Right lobe of liver (tissue), 6 donors: Measurements from ENCODE around the gene MCOLN2. TPM values are rescaled to one million over a fixed set of nuclear protein-coding genes. Genes with fewer than 3 reads are reported as not detected.

Experiments used
- ATAC-seq, 4 donors: fragments of 200-7000 bp; cut with Tn5 transposase; one replicate each; pipeline ENCODE4 v1.9.1; 2020; ENCODE audit warnings: mild to moderate bottlenecking in 4 of 4, moderate library complexity in 4 of 4
- DNase-seq, 3 donors: peaks; one replicate each; pipeline ENCODE4 v3.0.0-alpha.2; 2020
- H3K27ac ChIP-seq, 3 donors: fragments of 200-600 bp; one replicate each; pipeline ENCODE4 v1.8.0; 2022
- H3K27me3 ChIP-seq, 2 donors: fragments of 200-600 bp; one replicate each; pipeline ENCODE4 v1.8.0; 2022
- H3K36me3 ChIP-seq, 4 donors: fragments of 200-600 bp; sonication (generic) in 1 of 4; one replicate each; pipeline versions ENCODE4 v1.5.1 to v1.8.0; 2017 to 2022; ENCODE audit warnings: control low read depth in 1 of 4
- H3K4me1 ChIP-seq, 4 donors: fragments of 200-600 bp; sonication (generic) in 1 of 4; one replicate each; pipeline versions ENCODE4 v1.5.1 to v1.8.0; 2017 to 2022; ENCODE audit warnings: control low read depth in 1 of 4
- H3K4me3 ChIP-seq, 3 donors: fragments of 200-600 bp; one replicate each; pipeline ENCODE4 v1.8.0; 2022
- H3K9me3 ChIP-seq, 4 donors: fragments of 200-600 bp; sonication (generic) in 1 of 4; one replicate each; pipeline versions ENCODE4 v1.5.1 to v1.8.0; 2017 to 2022; ENCODE audit warnings: control low read depth in 1 of 4
- CTCF ChIP-seq, 4 donors: fragments of 200-600 bp in 3 of 4; fragments of 450-650 bp in 1 of 4; IDR thresholded peaks; one replicate each; pipeline versions ENCODE4 v1.5.1 to v1.8.0; 2016 to 2022; ENCODE audit warnings: antibody characterized with exemption in 4 of 4, mild to moderate bottlenecking in 2 of 4
- POLR2A ChIP-seq: fragments of 450-650 bp; IDR thresholded peaks from one replicate; pipeline ENCODE4 v1.6.1; 2017; ENCODE audit warnings: antibody characterized with exemption, mild to moderate bottlenecking
- WGBS: methylation state at CpG from one replicate; pipeline ENCODE4 v1.1.6; 2018; ENCODE audit warnings: low coverage, low lambda C conversion rate; ENCODE audit not compliant: insufficient coverage; ENCODE audit errors: missing lambda C conversion rate; 5-methylcytosine and 5-hydroxymethylcytosine counted together
- intact Hi-C, 2 donors: fragments of 100-400 bp; cut with DNase I; formaldehyde crosslinking; loops; one replicate each; pipeline versions ENCODE4 v1.11.2 to v1.14.1; 2022
- total RNA-seq, 6 experiments: library from RNA; depleted of rRNA in 2 of 6; stranded (reverse); fragments of >200 nt in 2 of 6; fragmentation: NEBNext Ultra II Directional in 3 of 6; extraction: Animal tissue kit (Norgen Biotek cat#: 25700) in 3 of 6; gene quantifications; one replicate each; pipeline versions ENCODE4 v1.1.0 to v1.2.4, GENCODE V29; 2016 to 2023
- donor health status: DM: no; HTN: yes; CAD: no.
- donor health status: DM: no; HTN: no; CAD: no.
- donor health status: DM: no; HTN: no; CAD: no.
- donor health status: DM: no; HTN: yes; CAD: no.
- donor health status: DM: no; HTN: yes; CAD: no.

MCOLN2 gene
- total RNA-seq, 6 experiments from 2014 or later, result 0.09 to 0.19 TPM; not detected in 4

GRCh38 chr1:84975035-84975434 lies 21.9 kb downstream of the MCOLN2 start:
- no peak overlapping the region for H3K27ac ChIP-seq
- no peak for TF ChIP-seq POLR2A
- no peak for TF ChIP-seq CTCF (IDR thresholded peaks at IDR 0.05)
- H3K36me3 ChIP-seq, result no peaks in the 10 kb centered on the region
- no peaks in the 10 kb centered on the region for H3K27me3 ChIP-seq
- no peaks in the 10 kb centered on the region for H3K9me3 ChIP-seq
- ATAC-seq (no peak), DNase-seq (no peak)
- intact Hi-C loops, result no loop called here
- H3K4me3 ChIP-seq, result no peak overlapping the region
- no peaks in the 10 kb centered on the region for H3K4me1 ChIP-seq
- 20% methylated on average over 2 of the region's 2 CpGs for WGBS

GRCh38 chr1:84973498-84974334 lies 23.2 kb downstream of the MCOLN2 start:
- DNase-seq (no peak), ATAC-seq (no peak)
- Histone ChIP-seq H3K27me3 (no peaks in the 10 kb centered on the region), H3K4me1 (no peaks in the 10 kb centered on the region), H3K9me3 (no peaks in the 10 kb centered on the region), H3K27ac (no peak overlapping the region), H3K4me3 (no peak overlapping the region), H3K36me3 (no peaks in the 10 kb centered on the region)
- WGBS, result 69% methylated on average over 6 of the region's 7 CpGs
- no peak for TF ChIP-seq POLR2A
- TF ChIP-seq CTCF (IDR thresholded peaks at IDR 0.05), result no peak
- intact Hi-C loops, result no loop called here

- TF ChIP-seq CTCF (IDR thresholded peaks at IDR 0.05), result no peak
- no peak for TF ChIP-seq POLR2A
- H3K27ac ChIP-seq, result no peak overlapping the region
- 42% methylated on average over 1 of the region's 1 CpG for WGBS
- no peaks in the 10 kb centered on the region for H3K27me3 ChIP-seq
- no peaks in the 10 kb centered on the region for H3K9me3 ChIP-seq
- H3K4me1 ChIP-seq, result no peaks in the 10 kb centered on the region
- intact Hi-C loops, result no loop called here
- DNase-seq (no peak), ATAC-seq (no peak)
- no peaks in the 10 kb centered on the region for H3K36me3 ChIP-seq
- no peak overlapping the region for H3K4me3 ChIP-seq
Measured at GRCh38 chr1:84972377-84972987, 24.4 kb downstream of the MCOLN2 start.

- Histone ChIP-seq H3K9me3 (no peaks in the 10 kb centered on the region), H3K36me3 (no peaks in the 10 kb centered on the region), H3K27ac (no peak overlapping the region), H3K4me1 (no peaks in the 10 kb centered on the region), H3K27me3 (no peaks in the 10 kb centered on the region), H3K4me3 (no peak overlapping the region)
- ATAC-seq, result no peak
- DNase-seq, result no peak
- intact Hi-C loops, result no loop called here
- WGBS, result 58% methylated on average over 2 of the region's 2 CpGs
- TF ChIP-seq POLR2A, result no peak
- TF ChIP-seq CTCF (IDR thresholded peaks at IDR 0.05), result no peak
Measured at GRCh38 chr1:84971957-84972356, 25.0 kb downstream of the MCOLN2 start.
